Measurements from ENCODE around the gene EXOC7. TPM values are rescaled to one million over a fixed set of nuclear protein-coding genes. Genes with fewer than 3 reads are reported as not detected.

The EXOC7 gene
- polyA plus RNA-seq, 3 donors, result 30.7 to 86.5 (median 42.4) TPM

GRCh38 chr17:76125391-76125675 is 21.7 kb upstream of the EXOC7 start:
- Histone ChIP-seq H3K79me2 (ENCODE audit: insufficient read depth, low read length) (no peaks in the 10 kb centered on the region), H3K27me3 (ENCODE audit: control insufficient read depth in 2 of 2, insufficient read depth in 2 of 2, low read length in 2 of 2) (no peaks in the 10 kb centered on the region), H3K9me3 (replicated peaks in 1 of 2; ENCODE audit: control insufficient read depth in 1 of 2, insufficient read depth in 1 of 2, low read length in 2 of 2) (no peaks in the 10 kb centered on the region), H2AFZ (ENCODE audit: insufficient read depth, low read depth, low read length, poor library complexity, severe bottlenecking) (no peak overlapping the region), H3K4me2 (replicated peaks; ENCODE audit: extremely low read depth, low read length, poor library complexity, severe bottlenecking) (no peak overlapping the region), H3K27ac (ENCODE audit: low read depth in 1 of 2, low read length in 2 of 2) (no peak overlapping the region), H3K9ac (ENCODE audit: insufficient read depth, low read length, poor library complexity, severe bottlenecking) (no peak overlapping the region), H3K4me1 (ENCODE audit: control insufficient read depth in 1 of 2, insufficient read depth in 2 of 2, low read length in 2 of 2) (peaks cover 15 to 22% of the 10 kb centered on the region in 2 donors), H4K20me1 (ENCODE audit: insufficient read depth, low read length) (no peaks in the 10 kb centered on the region), H3K36me3 (replicated peaks in 1 of 2; ENCODE audit: control insufficient read depth in 1 of 2, insufficient read depth in 2 of 2, low read length in 2 of 2) (no peaks in the 10 kb centered on the region), H3K4me3 (replicated peaks in 1 of 3; ENCODE audit: low read depth in 2 of 3, low read length in 3 of 3) (no peak overlapping the region)
- H3K9me3 Mint-ChIP-seq, result peaks cover 0 to 9% (median 2%) of the 10 kb centered on the region in 7 donors
- H3K4me3 Mint-ChIP-seq, result no peak overlapping the region
- no peak for DNase-seq
- peaks cover 8 to 25% (median 16%) of the 10 kb centered on the region in 3 donors for H3K27me3 Mint-ChIP-seq (ENCODE audit: low read depth in 3 of 3)
- WGBS (ENCODE audit: insufficient coverage), result 100% methylated on average over 5 of the region's 5 CpGs
- no peaks in the 10 kb centered on the region for H3K36me3 Mint-ChIP-seq
- TF ChIP-seq, protein P1, sequence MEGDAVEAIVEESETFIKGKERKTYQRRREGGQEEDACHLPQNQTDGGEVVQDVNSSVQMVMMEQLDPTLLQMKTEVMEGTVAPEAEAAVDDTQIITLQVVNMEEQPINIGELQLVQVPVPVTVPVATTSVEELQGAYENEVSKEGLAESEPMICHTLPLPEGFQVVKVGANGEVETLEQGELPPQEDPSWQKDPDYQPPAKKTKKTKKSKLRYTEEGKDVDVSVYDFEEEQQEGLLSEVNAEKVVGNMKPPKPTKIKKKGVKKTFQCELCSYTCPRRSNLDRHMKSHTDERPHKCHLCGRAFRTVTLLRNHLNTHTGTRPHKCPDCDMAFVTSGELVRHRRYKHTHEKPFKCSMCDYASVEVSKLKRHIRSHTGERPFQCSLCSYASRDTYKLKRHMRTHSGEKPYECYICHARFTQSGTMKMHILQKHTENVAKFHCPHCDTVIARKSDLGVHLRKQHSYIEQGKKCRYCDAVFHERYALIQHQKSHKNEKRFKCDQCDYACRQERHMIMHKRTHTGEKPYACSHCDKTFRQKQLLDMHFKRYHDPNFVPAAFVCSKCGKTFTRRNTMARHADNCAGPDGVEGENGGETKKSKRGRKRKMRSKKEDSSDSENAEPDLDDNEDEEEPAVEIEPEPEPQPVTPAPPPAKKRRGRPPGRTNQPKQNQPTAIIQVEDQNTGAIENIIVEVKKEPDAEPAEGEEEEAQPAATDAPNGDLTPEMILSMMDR (IDR thresholded peaks at IDR 0.05), result no peak
- H3K4me1 Mint-ChIP-seq, result peaks cover 12% of the 10 kb centered on the region
- intact Hi-C loops (cut with micrococcal nuclease), result loop anchor here in 1 of 2 donors (10.0 kb wide), 2 partner anchors 59 to 279 kb away; no protein-coding TSS in a partner anchor
- no peak overlapping the region for H3K27ac Mint-ChIP-seq

- H3K4me1 Mint-ChIP-seq, result peaks cover 11% of the 10 kb centered on the region
- peaks cover 0 to 9% (median 2%) of the 10 kb centered on the region in 7 donors for H3K9me3 Mint-ChIP-seq
- no peak overlapping the region for H3K4me3 ChIP-seq (replicated peaks in 1 of 3; ENCODE audit: low read depth in 2 of 3, low read length in 3 of 3)
- no peaks in the 10 kb centered on the region for H3K9me3 ChIP-seq (replicated peaks in 1 of 2; ENCODE audit: control insufficient read depth in 1 of 2, insufficient read depth in 1 of 2, low read length in 2 of 2)
- H3K27me3 ChIP-seq (ENCODE audit: control insufficient read depth in 2 of 2, insufficient read depth in 2 of 2, low read length in 2 of 2), result no peaks in the 10 kb centered on the region
- intact Hi-C loops (cut with micrococcal nuclease), result loop anchor here (5.0 to 10.0 kb wide), 4 partner anchors 53 to 280 kb away; no protein-coding TSS in a partner anchor
- 93% methylated on average over 9 of the region's 22 CpGs for WGBS (ENCODE audit: insufficient coverage)
- no peak overlapping the region for H2AFZ ChIP-seq (ENCODE audit: insufficient read depth, low read depth, low read length, poor library complexity, severe bottlenecking)
- no peak overlapping the region for H3K27ac ChIP-seq (ENCODE audit: low read depth in 1 of 2, low read length in 2 of 2)
- H3K36me3 ChIP-seq (replicated peaks in 1 of 2; ENCODE audit: control insufficient read depth in 1 of 2, insufficient read depth in 2 of 2, low read length in 2 of 2), result no peaks in the 10 kb centered on the region
- TF ChIP-seq, protein P1 (IDR thresholded peaks at IDR 0.05), result peak; percentile 35
- H3K79me2 ChIP-seq (ENCODE audit: insufficient read depth, low read length), result no peaks in the 10 kb centered on the region
- no peak overlapping the region for H3K9ac ChIP-seq (ENCODE audit: insufficient read depth, low read length, poor library complexity, severe bottlenecking)
- H3K27me3 Mint-ChIP-seq (ENCODE audit: low read depth in 3 of 3), result peaks cover 8 to 25% (median 16%) of the 10 kb centered on the region in 3 donors
- DNase-seq, result no peak
- H3K4me1 ChIP-seq (ENCODE audit: control insufficient read depth in 1 of 2, insufficient read depth in 2 of 2, low read length in 2 of 2), result peaks cover 10 to 20% of the 10 kb centered on the region in 2 donors
- H3K4me3 Mint-ChIP-seq, result no peak overlapping the region
- no peak overlapping the region for H3K27ac Mint-ChIP-seq
- no peaks in the 10 kb centered on the region for H4K20me1 ChIP-seq (ENCODE audit: insufficient read depth, low read length)
- no peak overlapping the region for H3K4me2 ChIP-seq (replicated peaks; ENCODE audit: extremely low read depth, low read length, poor library complexity, severe bottlenecking)
- no peaks in the 10 kb centered on the region for H3K36me3 Mint-ChIP-seq
These were observed 21.2 kb upstream of the EXOC7 start for GRCh38 chr17:76124582-76125390.
